ENCODE data around the gene EIF4G1.

Gene EIF4G1

DNA sequence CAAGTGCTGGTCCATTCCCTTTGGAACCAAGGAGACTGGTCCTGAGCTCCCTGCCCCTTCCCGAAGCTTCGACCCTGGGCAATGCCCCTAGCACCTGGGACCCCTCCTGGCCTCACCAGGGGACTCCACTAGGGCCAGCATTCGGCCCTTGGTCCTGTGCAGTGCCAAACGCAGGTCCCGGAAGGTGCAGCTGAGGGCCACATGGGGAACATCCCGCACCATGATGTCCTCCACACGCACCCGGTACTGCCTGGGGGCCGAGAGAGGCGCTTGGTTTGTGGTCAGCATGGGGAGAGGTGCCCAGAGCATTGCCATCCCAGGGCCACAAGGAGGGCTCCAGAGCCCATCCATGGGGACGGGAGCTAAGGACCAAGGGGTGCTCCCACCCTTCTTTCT is 39.1 kb downstream of the EIF4G1 start:
- FAIRE-seq, result no peak

DNA sequence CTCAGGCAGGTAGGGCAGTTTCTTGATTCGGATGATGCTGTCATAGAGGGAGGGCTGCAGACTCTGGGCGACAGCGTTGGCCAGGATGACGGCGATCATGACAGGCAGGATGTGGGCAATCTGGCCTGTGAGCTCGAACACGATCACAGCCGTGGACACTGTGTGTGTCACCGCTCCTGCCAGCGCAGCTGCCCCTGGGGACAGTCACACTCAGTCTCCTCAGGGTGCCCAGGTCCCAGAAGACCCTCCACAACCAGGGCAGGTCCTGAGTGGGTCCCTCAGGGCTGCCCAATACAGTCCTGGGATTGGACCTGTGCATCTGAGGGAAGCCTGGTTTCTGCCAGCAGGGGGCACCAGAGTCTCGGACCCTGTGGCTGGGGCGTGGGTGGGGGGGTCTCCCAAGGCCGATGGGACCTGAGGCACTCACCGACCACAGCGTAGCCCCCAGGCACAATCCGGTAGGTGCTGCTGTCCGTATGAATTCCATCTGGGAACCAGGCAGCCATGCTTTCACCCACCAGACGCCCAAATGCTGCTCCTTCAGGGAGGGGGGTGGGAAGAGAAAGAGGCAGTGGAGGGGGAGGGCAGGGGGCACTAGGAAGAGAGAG is 39.8 kb downstream of the EIF4G1 start:
- no peak for FAIRE-seq

DNA sequence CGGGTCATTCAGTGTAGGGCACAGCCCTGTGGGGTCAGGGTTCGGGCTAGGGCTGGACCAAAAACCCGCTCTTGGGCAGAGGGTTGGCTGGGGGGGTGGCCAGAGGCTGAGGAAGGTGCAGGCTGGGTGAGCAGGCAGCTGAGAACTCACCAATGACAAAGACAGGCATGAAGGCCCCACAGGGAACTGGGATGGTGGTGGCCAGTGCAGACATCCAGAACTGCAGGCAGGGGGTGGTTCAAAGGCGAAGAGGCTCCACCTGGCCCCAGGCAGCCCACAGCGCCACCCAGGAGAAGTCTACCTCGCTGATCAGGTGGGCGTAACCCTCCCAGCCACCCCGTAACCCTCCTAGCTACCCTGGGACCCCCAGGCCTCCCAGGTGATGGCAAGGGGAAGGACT is 40.3 kb downstream of the EIF4G1 start:
- FAIRE-seq, result no peak

DNA sequence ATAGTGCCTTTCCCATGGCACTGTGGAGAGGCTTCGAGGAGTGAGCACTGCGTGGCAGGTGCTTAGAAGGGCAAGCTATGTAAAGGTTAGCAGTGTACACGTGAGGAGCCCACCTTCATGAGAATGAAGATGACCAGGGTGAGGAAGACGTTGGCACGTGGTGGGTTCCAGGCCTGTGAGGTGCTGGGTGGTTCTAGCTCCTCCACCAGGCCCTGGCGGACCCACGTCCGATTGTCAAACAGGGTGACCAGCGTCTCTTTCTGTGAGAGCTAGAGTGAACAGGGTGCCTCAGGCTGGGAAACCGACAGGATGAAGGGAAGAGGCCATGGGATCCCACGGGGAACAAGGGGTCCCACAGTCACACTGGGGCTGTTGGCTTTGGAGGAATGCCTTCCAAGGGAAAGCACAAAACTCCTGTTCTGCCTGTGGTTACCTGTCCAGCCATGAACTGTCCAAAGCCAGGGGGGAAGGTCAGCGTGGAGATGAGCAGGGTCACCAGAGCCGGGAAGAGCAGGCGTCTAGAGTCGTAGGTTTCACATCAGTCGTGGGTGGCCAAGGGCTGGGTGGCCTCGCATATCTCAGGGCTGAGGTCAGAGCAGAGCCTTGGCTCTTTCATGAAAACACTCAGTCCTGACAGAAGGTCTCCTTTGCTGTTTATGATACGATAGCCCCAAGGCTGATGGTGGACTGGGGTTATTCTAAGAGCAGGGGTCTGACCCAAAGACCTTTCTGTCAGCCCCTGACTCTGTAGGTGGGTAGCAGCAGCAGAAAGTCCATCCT is 41.0 kb downstream of the EIF4G1 start:
- FAIRE-seq, result no peak

DNA sequence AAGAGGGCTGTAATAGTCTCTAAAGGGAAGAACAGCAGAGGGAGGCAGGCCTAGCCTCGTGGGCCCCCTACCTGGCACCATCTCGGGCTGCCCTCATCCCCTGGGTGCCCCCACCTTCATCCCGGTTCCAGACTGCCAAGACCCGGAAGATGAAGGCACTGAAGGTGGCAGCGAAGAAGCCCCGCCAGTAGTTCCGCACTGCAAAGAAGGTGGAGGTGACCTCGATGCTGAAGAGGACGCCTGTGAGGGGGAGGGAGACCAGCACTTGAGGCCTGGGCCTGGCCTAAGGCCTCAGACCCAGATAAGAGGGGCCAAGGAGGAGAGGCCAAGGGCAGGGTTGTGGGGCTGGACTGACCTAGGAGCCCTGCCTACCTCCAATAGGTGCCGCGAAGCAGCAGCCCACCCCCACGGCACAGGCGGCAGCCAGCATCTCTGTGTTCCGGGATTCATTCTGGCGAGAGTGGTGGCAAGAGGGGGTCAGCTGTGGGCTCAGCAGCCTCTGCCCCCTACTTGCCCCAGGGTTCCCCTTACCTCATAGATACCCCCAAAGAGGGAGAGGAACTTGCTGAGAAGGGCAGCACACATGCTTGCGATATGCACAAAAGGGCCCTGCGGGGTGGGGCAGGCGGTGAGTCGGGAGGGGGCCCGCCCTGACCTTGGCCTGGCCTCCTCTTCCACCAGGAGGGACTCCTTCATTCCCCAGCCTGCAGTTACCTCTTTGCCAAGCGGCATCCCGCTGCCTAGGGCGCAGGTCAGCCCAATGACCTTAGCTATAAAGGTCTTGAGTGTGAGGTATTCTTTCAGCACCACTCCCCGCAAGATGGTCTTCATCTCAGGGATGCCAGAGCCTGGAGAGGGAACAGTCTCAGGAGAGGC is 43.1 kb downstream of the EIF4G1 start:
- no peak for FAIRE-seq

DNA sequence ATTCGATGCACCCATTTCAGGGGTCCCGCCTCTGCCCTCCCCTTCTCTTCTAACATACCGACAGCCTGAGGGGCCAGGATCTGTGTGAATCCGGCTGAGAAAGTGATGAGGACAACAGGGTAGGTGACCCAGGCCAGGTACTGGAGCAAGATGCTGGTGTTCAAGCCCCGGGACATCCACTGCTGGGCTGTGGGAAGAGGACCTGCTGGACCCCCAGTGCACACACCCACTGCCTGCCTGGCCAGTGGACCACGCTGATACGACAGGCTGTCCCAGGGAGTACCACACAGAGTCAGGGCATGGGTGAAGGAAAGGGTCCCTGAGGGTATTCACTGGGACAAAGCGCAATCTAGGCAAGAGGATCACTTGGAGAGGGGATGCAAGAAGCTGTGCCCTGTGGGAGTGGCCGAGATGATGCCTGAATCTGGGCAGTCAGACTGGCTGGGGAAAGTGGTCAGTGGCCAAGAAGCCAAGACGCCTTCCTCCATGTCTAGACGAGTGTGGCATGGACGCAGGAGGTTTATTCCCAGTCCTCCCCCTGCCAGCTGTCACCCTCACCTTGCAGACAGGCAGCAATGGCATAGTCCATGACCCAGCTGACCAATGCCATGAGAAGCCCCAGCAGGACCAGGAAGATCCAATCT is 43.8 kb downstream of the EIF4G1 start:
- no peak for FAIRE-seq

DNA sequence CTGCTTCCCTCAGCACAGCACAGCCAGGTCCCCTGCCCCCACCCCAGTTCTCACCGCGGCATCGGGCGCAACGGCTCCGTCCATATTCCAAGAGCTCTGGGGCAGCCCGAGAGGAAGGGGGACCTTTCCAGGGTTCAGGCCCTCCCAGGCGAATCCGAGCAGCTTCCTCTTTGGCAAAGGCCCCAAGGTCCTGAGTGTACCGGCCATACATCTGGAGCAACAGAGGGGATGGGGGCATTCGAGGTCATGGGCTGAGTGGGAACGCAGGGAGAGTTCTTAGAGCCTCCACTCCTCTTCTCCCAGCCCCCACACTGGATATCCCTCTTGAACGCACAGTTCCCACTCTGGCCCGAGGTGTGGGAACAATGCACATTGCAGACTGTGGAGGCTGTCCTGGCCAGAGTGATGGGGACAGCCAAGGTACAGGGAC is 44.5 kb downstream of the EIF4G1 start:
- FAIRE-seq, result no peak

DNA sequence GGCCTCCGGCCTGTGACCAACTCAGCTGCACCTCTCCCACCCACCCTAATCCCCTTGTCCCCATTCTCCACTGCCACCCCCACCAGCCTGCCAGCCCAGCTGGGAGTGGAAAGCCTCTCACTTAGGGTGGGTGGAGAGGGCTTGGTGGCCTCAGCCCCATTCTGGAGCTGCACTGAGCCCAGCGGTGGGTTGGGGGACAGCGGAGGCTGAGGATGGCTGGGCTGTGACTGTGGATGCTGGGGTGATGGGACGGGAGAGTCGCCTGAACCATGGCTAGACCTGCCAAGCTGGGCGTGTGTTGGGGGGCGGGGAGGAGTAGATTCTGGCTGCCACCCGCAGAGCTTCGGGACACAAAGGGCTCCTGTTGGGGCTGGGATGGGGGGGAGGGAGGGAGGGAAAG is 45.2 kb downstream of the EIF4G1 start:
- FAIRE-seq, result no peak

DNA sequence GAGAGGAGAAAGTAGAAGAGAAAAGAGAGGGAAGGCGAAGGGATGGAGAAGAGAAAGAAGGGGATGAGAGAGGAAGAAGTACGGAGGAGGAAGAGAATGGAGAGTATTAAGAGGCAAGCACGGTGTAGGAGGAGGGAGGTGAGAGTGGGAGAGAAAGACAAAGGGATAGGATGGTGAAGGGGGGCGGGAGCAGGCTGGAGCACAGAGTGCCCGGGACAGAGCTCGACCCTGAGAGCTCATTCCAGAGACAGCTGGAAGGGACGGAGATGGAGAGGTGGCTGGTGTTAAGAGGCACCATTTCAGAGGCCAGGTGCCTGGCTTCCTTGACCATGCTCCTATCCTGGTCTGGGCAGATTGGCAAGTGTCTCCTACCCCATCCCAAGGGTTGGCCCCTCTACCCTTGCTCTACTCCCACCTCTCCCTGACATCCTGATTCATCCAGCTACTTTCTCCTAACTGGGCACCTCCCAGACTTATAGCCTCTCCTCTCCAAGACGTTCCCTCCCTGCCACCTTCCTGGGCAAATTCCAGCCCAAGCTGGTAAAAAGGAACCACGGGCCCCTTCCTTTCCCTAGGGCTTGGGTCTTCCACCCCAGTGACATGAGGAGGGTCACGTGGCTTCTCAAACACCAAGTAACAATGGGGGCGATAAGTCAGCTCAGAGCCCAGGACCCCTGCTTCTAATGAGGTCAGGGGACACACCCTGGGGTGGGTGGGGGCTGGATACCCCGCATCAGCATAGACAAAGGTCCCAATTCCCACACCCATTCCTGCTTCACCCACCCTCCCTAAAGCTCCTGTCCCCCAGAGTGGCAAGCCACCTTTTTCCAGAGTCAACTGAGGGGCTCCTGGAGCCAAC is 45.9 kb downstream of the EIF4G1 start:
- FAIRE-seq, result no peak

DNA sequence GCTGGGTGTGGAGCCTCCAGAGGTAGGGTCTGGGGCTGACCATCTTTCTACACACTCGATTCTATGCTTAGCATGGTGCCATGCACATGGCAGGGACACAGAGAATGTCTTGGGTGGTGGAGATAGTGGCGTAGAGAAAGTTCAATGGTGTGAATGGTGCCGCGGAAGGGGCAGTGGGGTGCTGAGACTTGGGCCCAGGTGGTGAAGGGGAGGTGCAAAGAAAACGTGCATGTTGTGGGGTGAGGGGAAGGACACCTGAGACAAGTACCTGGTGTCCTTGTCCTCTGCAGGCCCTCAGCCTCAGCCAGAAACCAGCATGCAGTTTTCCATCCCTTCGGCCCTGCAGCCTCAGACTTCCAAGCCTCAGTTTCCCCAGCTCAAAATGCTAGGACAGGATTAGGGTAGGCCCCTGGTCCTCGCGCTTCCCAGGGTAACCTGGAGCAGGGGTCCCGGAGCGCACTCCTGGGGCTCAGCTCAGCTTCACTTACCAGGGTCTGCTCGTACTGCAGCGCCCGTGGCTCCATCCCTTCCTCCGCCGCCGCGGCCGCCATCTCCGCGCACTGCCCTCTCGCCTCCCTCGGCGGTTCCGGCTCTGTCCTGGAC is 46.6 kb downstream of the EIF4G1 start:
- FAIRE-seq, result no peak

DNA sequence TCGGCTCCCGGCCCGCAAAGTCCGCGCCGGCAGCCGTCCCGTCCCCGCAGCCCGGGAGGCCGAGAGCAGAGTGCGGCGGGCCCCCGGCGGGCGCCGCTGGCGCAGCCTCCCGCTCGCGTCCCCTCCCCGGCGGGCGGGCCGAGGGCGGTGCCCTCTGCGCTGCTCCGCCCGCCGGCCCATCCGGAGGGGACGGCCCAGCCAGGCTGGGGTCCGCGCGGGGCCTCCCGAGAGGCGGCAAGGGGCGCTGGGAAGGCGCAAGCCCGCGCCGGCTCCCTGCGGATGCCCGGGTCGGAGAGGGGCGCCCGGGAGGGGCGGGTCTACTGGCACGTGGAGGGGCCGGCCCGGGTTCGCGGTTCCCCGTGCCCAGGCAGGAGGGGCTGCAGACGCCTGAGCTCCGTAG is 47.1 kb downstream of the EIF4G1 start, which contains the start of the genes CLCN2 and POLR2H:
Gene CLCN2 (minus strand): TSS at position 74 of the 400 bp plus-strand sequence. CDS start 126 bp downstream, outside the sequence.
Gene POLR2H (plus strand): TSS at position 179 of the 400 bp plus-strand sequence. CDS start 1,783 bp downstream, outside the sequence.
- FAIRE-seq, result no peak

DNA sequence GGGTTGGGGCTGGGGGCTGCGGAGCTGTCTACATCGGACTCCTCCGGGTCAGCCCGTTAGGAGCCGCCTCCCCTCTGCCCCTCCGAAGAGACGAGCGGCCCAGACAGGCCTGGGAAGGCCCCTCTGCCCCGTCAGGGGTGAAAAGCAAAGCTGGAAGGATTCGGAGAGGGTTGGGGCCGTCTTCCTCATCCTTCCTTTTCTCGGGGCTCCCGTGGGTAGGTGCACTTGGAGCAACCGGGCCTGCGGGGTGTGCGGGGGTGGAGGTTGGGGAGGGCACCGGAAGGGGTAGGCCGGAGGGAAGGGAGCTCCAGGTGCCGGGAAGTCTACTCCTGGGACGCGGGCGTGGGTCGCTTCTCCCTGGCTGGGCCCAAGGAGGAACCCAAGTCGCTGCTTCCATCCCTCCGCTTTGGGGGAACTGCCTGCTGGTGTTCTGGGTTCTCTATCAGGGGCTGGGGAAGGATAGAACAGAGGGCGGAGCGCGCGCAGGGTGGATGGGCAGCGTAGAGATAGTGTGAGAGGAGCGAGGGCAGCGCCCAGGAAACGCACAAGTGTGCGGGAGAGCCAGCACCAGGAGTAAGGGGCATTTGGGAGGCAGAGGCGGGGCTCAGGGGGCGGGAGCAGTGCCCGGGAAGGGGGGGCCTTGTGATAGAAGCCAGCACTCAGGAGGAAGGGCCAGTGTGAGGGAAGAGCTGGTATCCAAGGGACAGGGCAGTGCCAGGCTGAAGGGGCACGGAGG is 47.7 kb downstream of the EIF4G1 start:
- FAIRE-seq, result no peak

DNA sequence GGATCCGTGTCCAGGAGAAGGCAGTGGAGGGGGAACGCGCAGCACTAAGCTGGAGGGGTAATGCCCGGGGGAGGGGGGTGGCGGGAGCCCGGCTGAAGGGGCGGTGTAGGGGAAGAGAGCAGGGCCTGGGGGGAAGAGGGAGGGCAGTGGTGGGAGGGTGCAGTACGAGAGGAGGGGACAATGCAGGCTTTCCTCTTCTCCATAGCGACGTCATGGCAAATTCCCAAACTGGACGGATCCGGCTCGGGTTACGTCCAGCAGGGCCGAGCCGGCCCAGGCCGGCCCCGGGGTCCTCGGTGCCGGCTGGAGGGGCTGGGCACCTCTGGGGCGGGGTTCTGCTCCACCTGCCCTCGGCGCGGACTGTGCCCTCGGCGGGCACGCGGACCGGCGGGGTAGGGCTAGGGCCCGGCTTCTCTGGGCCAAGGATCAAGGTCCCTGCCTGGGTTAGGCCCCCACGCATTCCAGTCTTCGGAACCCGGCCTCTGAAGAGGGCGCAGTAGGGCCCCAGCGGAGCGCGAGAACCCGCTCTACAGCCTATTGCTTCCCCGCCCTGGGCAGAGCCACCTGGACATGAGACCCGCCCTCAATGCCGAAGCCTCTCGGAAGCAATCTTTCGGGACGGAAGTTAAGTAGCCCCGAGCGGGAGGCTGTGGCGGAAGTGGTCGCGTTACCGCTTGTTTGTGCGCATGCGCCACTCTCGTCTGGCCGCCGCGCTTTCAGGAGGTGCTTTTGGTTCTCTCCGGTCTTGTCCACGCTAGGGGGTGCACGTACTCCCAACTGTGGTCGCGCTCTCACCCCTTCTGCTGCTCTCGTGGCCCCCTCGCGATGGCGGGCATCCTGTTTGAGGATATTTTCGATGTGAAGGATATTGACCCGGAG is 48.5 kb downstream of the EIF4G1 start:
- FAIRE-seq, result peak; percentile 98

DNA sequence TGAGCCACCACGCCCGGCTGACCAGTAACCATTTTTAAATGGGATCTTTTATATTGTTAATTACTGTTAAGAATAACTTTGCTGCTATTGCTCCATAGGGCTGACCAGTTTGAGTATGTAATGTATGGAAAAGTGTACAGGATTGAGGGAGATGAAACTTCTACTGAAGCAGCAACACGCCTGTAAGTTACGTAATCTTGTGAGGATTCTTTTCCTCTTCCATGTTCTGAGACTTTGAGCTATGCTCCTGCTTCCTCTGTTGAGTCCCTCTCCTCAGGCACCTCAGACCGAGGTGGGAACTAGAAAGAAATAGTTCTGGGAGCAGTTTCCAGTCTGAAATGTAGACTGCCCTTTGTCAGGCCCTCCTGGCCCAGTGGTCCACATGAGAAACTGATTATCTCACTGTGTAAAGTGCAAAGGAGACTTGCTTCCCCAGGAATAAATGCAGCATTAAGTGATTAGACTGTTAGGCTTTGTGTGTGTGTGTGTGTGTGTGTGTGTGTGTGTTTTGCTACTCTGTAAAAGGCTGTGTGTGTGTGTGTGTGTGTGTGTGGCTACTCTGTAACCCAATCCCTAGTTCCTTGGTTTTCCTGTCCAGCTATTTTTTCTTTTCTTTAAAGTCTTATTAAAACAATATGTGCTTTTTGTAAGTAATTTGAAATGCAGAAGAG is 52.3 kb downstream of the EIF4G1 start:
- no peak for FAIRE-seq

DNA sequence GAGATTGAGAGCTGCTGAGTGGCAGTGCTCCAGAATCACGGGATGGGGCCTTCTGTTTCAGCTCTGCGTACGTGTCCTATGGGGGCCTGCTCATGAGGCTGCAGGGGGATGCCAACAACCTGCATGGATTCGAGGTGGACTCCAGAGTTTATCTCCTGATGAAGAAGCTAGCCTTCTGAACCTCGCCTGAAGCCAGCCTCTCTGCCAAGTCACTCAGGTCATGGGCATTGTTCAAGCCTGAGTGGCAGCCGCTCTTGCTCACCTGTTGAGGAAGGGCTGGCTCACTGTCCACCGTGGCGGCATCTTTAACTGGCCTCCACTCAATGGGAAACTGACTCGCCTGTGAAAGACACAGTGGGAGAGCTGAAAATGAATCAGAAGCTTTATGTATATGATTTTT is 53.7 kb downstream of the EIF4G1 start:
- FAIRE-seq, result no peak

DNA sequence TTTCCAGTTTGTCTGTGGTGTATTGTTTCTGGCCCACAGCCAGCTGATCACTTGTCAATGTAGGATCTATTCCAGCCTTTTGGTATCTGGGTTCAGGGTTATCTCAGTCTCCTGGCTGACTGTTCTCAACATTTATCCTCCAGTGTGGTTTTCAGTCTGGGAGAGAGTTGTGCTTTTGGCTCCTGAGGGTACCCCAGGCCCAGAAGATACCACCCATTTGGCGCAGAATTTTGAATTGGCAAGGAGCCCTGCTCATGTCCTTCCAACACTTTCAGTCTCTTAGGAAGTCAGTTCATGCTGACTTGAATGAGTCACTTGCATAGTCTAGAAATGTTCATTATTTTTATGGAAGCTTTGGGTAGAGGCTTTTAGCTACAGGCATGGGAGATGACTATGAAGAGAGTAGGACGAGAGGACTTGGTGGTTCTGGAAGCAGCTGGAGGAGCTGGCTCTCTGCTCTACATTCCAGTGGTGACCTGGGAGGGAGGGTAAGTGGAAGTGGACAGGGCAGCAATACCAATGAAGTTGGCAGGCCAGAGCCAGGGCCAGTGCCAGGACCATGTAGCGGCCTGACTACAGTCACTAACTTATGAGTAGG is 54.3 kb downstream of the EIF4G1 start:
- FAIRE-seq, result no peak

DNA sequence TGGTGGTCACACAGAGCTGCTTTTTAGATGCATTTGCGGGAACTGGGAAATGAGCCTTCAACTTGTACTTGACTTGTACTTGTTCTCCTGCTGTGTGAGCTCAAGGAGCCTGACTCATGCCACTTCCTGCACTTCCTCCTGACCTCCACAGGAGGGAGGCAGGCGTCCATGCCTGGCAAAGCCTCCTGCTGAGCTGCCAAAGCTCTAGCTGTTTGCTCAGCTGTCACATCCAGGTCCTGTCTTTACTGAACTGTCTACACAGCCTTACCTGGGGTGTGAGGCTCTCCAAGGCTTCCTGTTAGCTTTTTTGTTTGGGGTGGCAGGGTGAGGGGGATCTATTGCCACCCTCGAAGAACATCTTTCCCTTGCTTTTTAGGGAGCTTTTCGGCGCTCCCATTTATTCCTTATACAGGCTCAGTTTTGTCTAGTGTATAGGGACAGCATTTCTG is 57.2 kb downstream of the EIF4G1 start:
- FAIRE-seq, result peak; percentile 78

DNA sequence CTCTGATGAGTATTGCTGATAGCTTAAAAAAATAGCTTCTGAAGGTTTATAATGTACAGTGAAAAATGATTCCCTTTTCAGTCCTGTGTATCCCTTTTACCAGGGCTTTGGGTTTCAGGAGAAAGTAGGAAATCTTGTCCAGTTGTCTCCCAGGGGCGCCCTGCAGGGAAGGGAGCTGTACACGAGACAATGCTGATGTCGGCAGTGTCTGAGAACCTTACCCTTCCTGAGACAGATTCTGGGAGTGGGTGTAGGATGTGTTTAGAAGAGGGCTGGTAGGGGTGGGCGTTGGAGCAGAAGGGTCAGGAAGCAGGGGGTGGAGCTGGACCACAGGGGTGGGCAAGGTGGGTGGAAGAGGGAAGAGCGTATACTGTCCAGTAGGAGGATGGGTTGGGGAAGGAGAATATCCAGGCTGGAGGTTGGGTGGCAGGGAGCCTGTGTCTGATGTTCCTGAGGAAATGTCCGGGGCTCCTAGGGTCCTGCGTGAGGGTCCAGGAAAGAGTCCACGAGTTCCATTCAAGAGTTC is 58.0 kb downstream of the EIF4G1 start:
- FAIRE-seq, result no peak
